ENCODE data around the gene MAJIN. TPM values are rescaled to one million over a fixed set of nuclear protein-coding genes. Genes with fewer than 3 reads are reported as not detected.

Gene MAJIN
- polyA plus RNA-seq, 3 donors: not detected

GRCh38 chr11:64960719-64961118 lies 11.2 kb downstream of the MAJIN start:
- Mint-ChIP-seq H3K27me3 (ENCODE audit: low read depth in 3 of 3) (peaks cover 5 to 12% (median 7%) of the 10 kb centered on the region in 3 donors), H3K4me1 (peaks cover 17% of the 10 kb centered on the region), H3K4me3 (no peak overlapping the region), H3K27ac (no peak overlapping the region), H3K36me3 (no peaks in the 10 kb centered on the region), H3K9me3 (no peaks in the 10 kb centered on the region)
- Histone ChIP-seq H2AFZ (ENCODE audit: insufficient read depth, low read depth, low read length, poor library complexity, severe bottlenecking) (no peak overlapping the region), H4K20me1 (ENCODE audit: insufficient read depth, low read length) (no peaks in the 10 kb centered on the region), H3K9ac (ENCODE audit: insufficient read depth, low read length, poor library complexity, severe bottlenecking) (no peak overlapping the region), H3K9me3 (replicated peaks in 1 of 2; ENCODE audit: control insufficient read depth in 1 of 2, insufficient read depth in 1 of 2, low read length in 2 of 2) (no peaks in the 10 kb centered on the region), H3K27me3 (ENCODE audit: control insufficient read depth in 2 of 2, insufficient read depth in 2 of 2, low read length in 2 of 2) (no peaks in the 10 kb centered on the region), H3K4me1 (ENCODE audit: control insufficient read depth in 1 of 2, insufficient read depth in 2 of 2, low read length in 2 of 2) (peaks cover 7 to 13% of the 10 kb centered on the region in 2 donors), H3K4me2 (replicated peaks; ENCODE audit: extremely low read depth, low read length, poor library complexity, severe bottlenecking) (no peak overlapping the region), H3K4me3 (replicated peaks in 1 of 3; ENCODE audit: low read depth in 2 of 3, low read length in 3 of 3) (no peak overlapping the region), H3K79me2 (ENCODE audit: insufficient read depth, low read length) (no peaks in the 10 kb centered on the region), H3K27ac (ENCODE audit: low read depth in 1 of 2, low read length in 2 of 2) (no peak overlapping the region), H3K36me3 (replicated peaks in 1 of 2; ENCODE audit: control insufficient read depth in 1 of 2, insufficient read depth in 2 of 2, low read length in 2 of 2) (no peaks in the 10 kb centered on the region)
- intact Hi-C loops (cut with micrococcal nuclease): no loop called here
- WGBS (ENCODE audit: insufficient coverage): 89% methylated on average over 3 of the region's 4 CpGs
- TF ChIP-seq CTCF (IDR thresholded peaks at IDR 0.05): no peak
- no peak for DNase-seq

- Mint-ChIP-seq H3K4me1 (peaks cover 8% of the 10 kb centered on the region), H3K36me3 (no peaks in the 10 kb centered on the region)
Measured at GRCh38 chr11:64959498-64959897, 12.4 kb downstream of the MAJIN start.

More at GRCh38 chr11:64959498-64959897, 12.4 kb downstream of the MAJIN start:
- TF ChIP-seq CTCF (IDR thresholded peaks at IDR 0.05): no peak
- H3K4me2 ChIP-seq (replicated peaks; ENCODE audit: extremely low read depth, low read length, poor library complexity, severe bottlenecking): no peak overlapping the region
- intact Hi-C loops (cut with micrococcal nuclease): no loop called here
- H3K4me3 Mint-ChIP-seq: no peak overlapping the region
- no peak overlapping the region for H2AFZ ChIP-seq (ENCODE audit: insufficient read depth, low read depth, low read length, poor library complexity, severe bottlenecking)
- no peak overlapping the region for H3K4me3 ChIP-seq (replicated peaks in 1 of 3; ENCODE audit: low read depth in 2 of 3, low read length in 3 of 3)
- no peak overlapping the region for H3K27ac Mint-ChIP-seq
- H3K27me3 ChIP-seq (ENCODE audit: control insufficient read depth in 2 of 2, insufficient read depth in 2 of 2, low read length in 2 of 2): peaks cover 0 to 4% of the 10 kb centered on the region in 2 donors
- H3K4me1 ChIP-seq (ENCODE audit: control insufficient read depth in 1 of 2, insufficient read depth in 2 of 2, low read length in 2 of 2): peaks cover 5 to 6% of the 10 kb centered on the region in 2 donors
- H3K27me3 Mint-ChIP-seq (ENCODE audit: low read depth in 3 of 3): peaks cover 5 to 12% (median 7%) of the 10 kb centered on the region in 3 donors
- H3K36me3 ChIP-seq (replicated peaks in 1 of 2; ENCODE audit: control insufficient read depth in 1 of 2, insufficient read depth in 2 of 2, low read length in 2 of 2): no peaks in the 10 kb centered on the region
- no peak overlapping the region for H3K9ac ChIP-seq (ENCODE audit: insufficient read depth, low read length, poor library complexity, severe bottlenecking)
- no peaks in the 10 kb centered on the region for H3K9me3 Mint-ChIP-seq
- H4K20me1 ChIP-seq (ENCODE audit: insufficient read depth, low read length): no peaks in the 10 kb centered on the region
- no peak for DNase-seq
- H3K27ac ChIP-seq (ENCODE audit: low read depth in 1 of 2, low read length in 2 of 2): no peak overlapping the region
- WGBS (ENCODE audit: insufficient coverage): 100% methylated on average over 1 of the region's 3 CpGs
- H3K9me3 ChIP-seq (replicated peaks in 1 of 2; ENCODE audit: control insufficient read depth in 1 of 2, insufficient read depth in 1 of 2, low read length in 2 of 2): no peaks in the 10 kb centered on the region
- H3K79me2 ChIP-seq (ENCODE audit: insufficient read depth, low read length): no peaks in the 10 kb centered on the region
